Gastrocnemius medialis (tissue), 4 donors: ENCODE data around the gene SBSN. TPM values are rescaled to one million over a fixed set of nuclear protein-coding genes. Genes with fewer than 3 reads are reported as not detected.

ENCODE experiments used
- ATAC-seq, 2 donors: fragments of 150-250 bp; one replicate each; pipeline ENCODE4 v1.9.1; 2016
- DNase-seq, 2 donors: peaks; one replicate each; pipeline ENCODE4 v3.0.0-alpha.2; 2019
- H3K27ac ChIP-seq, 4 donors: fragments of 200-600 bp; sonication (generic); 1 replicate in 1 of 4; 2 replicates in 3 of 4; pipeline ENCODE4 v1.5.1; 2016 to 2018; ENCODE audit warnings: mild to moderate bottlenecking in 2 of 4, moderate library complexity in 1 of 4
- H3K27me3 ChIP-seq, 3 donors: fragments of 200-600 bp; sonication (generic) in 2 of 3; 1 replicate in 1 of 3; 2 replicates in 2 of 3; pipeline versions ENCODE4 v1.5.1 to v1.6.0; 2016 to 2019; ENCODE audit warnings: mild to moderate bottlenecking in 1 of 3, moderate library complexity in 1 of 3
- H3K36me3 ChIP-seq, 2 donors: fragments of 200-600 bp; sonication (generic) in 1 of 2; one replicate each; pipeline ENCODE4 v1.5.1; 2017 to 2018
- H3K4me1 ChIP-seq, 2 donors: fragments of 200-600 bp; sonication (generic) in 1 of 2; one replicate each; pipeline ENCODE4 v1.5.1; 2016 to 2017; ENCODE audit warnings: mild to moderate bottlenecking in 2 of 2
- H3K4me3 ChIP-seq, 4 donors: fragments of 200-600 bp; sonication (generic) in 3 of 4; 1 replicate in 1 of 4; 2 replicates in 3 of 4; pipeline ENCODE4 v1.5.1; 2016 to 2019; ENCODE audit warnings: mild to moderate bottlenecking in 2 of 4
- H3K9me3 ChIP-seq, 3 donors: fragments of 200-600 bp; sonication (generic) in 2 of 3; 1 replicate in 1 of 3; 2 replicates in 2 of 3; pipeline ENCODE4 v1.5.1; 2016 to 2019
- POLR2A ChIP-seq, 2 donors: fragments of 450-650 bp; IDR thresholded peaks; one replicate each; pipeline ENCODE4 v1.6.1; 2017; ENCODE audit warnings: antibody characterized with exemption in 2 of 2, mild to moderate bottlenecking in 2 of 2, moderate library complexity in 2 of 2
- in situ Hi-C, 4 donors: fragments of 200-750 bp; cut with MboI; loops; one replicate each; pipeline versions ENCODE4 v1.15.0 to v1.8.0; 2017; ENCODE audit warnings: low sequenced_read_pairs in 4 of 4
- intact Hi-C: fragments of 100-400 bp; cut with DNase I; formaldehyde crosslinking; loops from one replicate; pipeline ENCODE4 v1.15.1; 2023; ENCODE audit warnings: low total_unique reads
- total RNA-seq, 4 donors: library from RNA; depleted of rRNA; stranded (reverse); fragments of >200 nt; gene quantifications; one replicate each; pipeline versions ENCODE4 v1.1.0 to v1.2.3, GENCODE V29; 2016
- TF ChIP-seq, protein P1 (sequence below), 5 experiments: fragments of 450-650 bp in 3 of 5; fragments of 200-600 bp in 2 of 5; sonication (generic) in 2 of 5; IDR thresholded peaks in 4 of 5; conservative IDR thresholded peaks in 1 of 5; 1 replicate in 4 of 5; 2 replicates in 1 of 5; pipeline ENCODE4 v1.5.1; 2016 to 2019; ENCODE audit warnings: antibody characterized with exemption in 5 of 5, mild to moderate bottlenecking in 3 of 5, moderate library complexity in 3 of 5

Gene SBSN
- total RNA-seq, 4 donors from 2014 or later: not detected

DNA sequence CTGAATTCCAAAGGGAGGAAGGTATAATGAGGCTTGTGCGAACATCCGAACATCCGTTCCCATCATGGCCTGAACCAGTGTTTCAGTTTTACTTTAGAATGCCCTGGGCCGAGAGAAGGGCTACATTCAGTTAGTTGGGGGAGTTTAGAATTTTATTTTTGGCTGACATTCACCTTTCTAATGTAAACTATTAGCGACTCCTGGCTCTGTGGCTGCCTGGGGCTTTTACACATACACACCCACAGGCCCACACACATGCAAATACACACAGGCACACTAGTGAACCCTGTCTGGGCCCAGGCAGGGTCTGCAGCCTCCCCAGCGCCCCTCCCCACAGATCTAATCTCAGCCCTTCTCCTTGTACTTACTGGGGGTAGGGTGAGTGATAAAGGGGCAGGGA lies 11.2 kb upstream of the SBSN start:
- intact Hi-C loops (no loop called here), in situ Hi-C loops (loop anchor here in 1 of 4 donors (25.0 kb wide), 1 partner anchor 173 kb away; the partner anchor contains the start of genes KMT2B and ZBTB32)
- no peak for ATAC-seq
- TF ChIP-seq, protein P1, sequence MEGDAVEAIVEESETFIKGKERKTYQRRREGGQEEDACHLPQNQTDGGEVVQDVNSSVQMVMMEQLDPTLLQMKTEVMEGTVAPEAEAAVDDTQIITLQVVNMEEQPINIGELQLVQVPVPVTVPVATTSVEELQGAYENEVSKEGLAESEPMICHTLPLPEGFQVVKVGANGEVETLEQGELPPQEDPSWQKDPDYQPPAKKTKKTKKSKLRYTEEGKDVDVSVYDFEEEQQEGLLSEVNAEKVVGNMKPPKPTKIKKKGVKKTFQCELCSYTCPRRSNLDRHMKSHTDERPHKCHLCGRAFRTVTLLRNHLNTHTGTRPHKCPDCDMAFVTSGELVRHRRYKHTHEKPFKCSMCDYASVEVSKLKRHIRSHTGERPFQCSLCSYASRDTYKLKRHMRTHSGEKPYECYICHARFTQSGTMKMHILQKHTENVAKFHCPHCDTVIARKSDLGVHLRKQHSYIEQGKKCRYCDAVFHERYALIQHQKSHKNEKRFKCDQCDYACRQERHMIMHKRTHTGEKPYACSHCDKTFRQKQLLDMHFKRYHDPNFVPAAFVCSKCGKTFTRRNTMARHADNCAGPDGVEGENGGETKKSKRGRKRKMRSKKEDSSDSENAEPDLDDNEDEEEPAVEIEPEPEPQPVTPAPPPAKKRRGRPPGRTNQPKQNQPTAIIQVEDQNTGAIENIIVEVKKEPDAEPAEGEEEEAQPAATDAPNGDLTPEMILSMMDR (IDR thresholded peaks at IDR 0.05 in 4 of 5, conservative IDR thresholded peaks at IDR 0.05 in 1 of 5): no peak
- TF ChIP-seq POLR2A (IDR thresholded peaks at IDR 0.05): no peak
- Histone ChIP-seq H3K27ac (no peak overlapping the region), H3K4me1 (peaks cover 2% of the 10 kb centered on the region in 2 donors), H3K36me3 (no peaks in the 10 kb centered on the region), H3K27me3 (peaks cover 5 to 12% (median 7%) of the 10 kb centered on the region in 3 donors), H3K9me3 (no peaks in the 10 kb centered on the region), H3K4me3 (no peak overlapping the region)
- no peak for DNase-seq

DNA sequence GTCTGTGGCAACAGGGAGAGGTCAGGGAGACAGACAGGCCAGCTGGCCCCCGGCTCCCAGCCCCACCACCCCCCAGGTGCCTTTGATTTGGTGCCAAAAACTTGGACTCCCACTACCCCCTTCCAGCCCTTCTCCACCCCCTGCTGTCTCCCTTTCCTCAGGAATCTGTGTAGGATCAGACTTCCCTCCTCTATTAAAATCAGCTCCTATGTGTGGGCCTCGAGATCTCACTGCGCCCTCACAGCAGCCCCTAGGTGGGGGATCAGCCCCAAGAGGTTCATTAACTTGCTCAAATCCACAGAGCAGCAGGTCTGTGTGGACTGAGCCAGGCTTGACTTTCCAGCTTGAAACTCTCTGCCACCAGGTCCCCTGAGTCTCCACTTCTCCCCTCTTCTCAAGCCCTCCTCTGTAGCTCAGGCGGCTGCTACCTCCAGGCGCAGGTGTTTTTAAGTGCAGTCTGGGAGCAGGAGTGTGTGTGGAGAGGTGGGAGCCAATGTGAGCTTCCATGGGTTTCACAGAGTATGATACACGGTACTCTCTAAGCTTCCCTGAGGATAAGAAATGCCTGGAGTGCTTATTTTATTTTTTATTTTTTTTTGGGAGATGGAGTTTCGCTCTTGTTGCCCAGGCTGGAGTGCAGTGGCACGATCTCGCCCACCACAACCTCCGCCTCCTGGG lies 6.8 kb upstream of the SBSN start:
- Histone ChIP-seq H3K36me3 (no peaks in the 10 kb centered on the region), H3K4me1 (no peaks in the 10 kb centered on the region), H3K27ac (no peak overlapping the region), H3K9me3 (no peaks in the 10 kb centered on the region), H3K4me3 (no peak overlapping the region), H3K27me3 (peaks cover 27 to 46% (median 37%) of the 10 kb centered on the region in 3 donors)
- intact Hi-C loops: no loop called here
- TF ChIP-seq, protein P1 (IDR thresholded peaks at IDR 0.05 in 4 of 5, conservative IDR thresholded peaks at IDR 0.05 in 1 of 5): no peak
- TF ChIP-seq POLR2A (IDR thresholded peaks at IDR 0.05): no peak
- DNase-seq (no peak), ATAC-seq (no peak)
- in situ Hi-C loops: loop anchor here in 1 of 4 donors (25.0 kb wide), 1 partner anchor 177 kb away; the partner anchor contains the start of genes KMT2B and ZBTB32

DNA sequence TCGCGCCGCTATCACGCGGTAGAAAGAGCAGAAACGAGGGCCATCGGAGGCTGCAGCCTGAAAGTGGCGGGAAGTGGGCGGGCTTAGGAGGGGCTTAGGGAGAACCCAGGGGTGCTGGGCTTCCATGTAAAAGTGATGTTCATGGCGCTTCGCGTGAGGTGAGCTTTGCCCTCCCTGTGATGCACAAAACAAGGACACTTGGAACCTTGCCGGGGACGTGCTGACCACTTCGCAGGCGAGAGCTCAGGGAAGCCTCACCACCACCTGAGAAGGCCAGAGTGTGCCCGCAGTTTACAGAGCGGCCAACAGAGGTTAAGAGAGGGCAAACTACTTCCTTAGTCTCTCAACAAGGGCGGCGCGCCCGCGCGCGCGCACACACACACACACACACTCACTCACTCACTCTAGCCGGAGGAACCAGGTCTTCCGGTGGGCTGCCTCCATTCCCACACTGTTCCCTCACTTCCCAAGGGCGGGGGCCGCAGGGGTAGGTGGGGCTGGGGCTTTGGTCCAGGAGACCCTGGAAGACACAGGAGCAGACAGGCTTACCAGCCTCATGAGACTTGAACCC lies 5.8 kb upstream of the SBSN start:
- Histone ChIP-seq H3K27me3 (peaks cover 33 to 56% (median 45%) of the 10 kb centered on the region in 3 donors), H3K4me3 (no peak overlapping the region), H3K4me1 (no peaks in the 10 kb centered on the region), H3K9me3 (no peaks in the 10 kb centered on the region), H3K36me3 (no peaks in the 10 kb centered on the region), H3K27ac (no peak overlapping the region)
- DNase-seq (no peak), ATAC-seq (no peak)
- intact Hi-C loops: no loop called here
- in situ Hi-C loops: loop anchor here in 1 of 4 donors (25.0 kb wide), 1 partner anchor 178 kb away; the partner anchor contains the start of genes KMT2B and ZBTB32
- TF ChIP-seq POLR2A (IDR thresholded peaks at IDR 0.05): no peak
- TF ChIP-seq, protein P1 (IDR thresholded peaks at IDR 0.05 in 4 of 5, conservative IDR thresholded peaks at IDR 0.05 in 1 of 5): no peak

DNA sequence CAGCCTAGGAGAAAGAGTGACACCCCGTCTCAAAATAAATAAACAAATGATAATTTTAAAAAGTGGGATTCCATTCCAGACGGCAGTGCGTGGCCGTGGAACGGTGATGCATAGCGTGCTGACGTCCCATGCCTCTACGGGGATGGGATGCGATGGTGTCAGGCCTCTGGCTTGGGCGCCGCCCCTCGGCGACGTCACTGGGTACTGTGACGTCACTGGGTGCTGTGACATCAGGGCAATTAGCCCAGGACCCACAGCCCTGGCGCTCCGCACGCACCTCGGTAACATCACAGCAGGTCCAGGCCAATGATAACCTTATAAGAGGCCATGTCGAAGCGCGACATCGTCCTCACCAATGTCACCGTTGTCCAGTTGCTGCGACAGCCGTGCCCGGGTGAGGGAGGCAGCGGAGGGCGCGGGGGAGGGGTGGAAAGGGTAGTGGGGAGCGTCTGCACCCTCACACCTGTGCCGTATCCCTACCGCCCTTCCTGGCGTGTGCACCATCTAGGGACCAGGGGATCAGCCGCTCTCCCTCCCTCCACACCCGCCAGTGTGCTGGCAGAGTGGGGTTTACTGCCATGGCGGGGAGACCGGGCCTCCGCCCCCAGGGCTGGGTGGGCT lies 5.2 kb upstream of the SBSN start, which contains the start of gene GAPDHS:
TSS of gene GAPDHS (plus strand) at position 256 of the 621 bp plus-strand sequence. CDS start at position 328, 72 bp downstream.
- Histone ChIP-seq H3K9me3 (no peaks in the 10 kb centered on the region), H3K27ac (no peak within 1 kb of the TSS), H3K4me1 (no peaks in the 10 kb centered on the region), H3K27me3 (peaks cover 33 to 60% (median 47%) of the 10 kb centered on the region in 3 donors), H3K4me3 (no peak within 1 kb of the TSS), H3K36me3 (no peaks in the 10 kb centered on the region)
- in situ Hi-C loops: loop anchor here in 1 of 4 donors (25.0 kb wide), 1 partner anchor 179 kb away; the partner anchor contains the start of genes KMT2B and ZBTB32
- no peak for DNase-seq
- no peak for TF ChIP-seq POLR2A (IDR thresholded peaks at IDR 0.05)
- intact Hi-C loops: no loop called here
- ATAC-seq: no peak

DNA sequence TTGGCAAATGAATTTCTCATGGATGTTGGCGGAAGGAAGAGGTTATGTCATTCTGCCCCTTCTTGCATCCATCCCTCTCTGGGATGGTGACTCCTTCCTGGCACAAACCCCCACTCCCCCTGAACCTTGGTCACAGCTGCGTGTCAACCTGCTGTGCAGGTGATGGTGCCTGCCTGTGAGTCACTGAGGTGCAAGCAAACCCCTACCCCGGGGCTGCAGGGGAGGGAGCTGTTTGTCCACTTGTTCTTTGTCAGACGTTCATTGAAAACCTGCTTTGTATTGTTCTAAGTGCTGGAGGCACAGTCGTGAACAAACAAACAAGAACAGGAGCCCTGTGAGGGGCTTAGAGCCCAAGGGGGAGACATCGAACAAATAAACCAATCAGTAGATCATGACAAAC lies 3.2 kb upstream of the SBSN start:
- TF ChIP-seq POLR2A (IDR thresholded peaks at IDR 0.05): no peak
- TF ChIP-seq, protein P1 (IDR thresholded peaks at IDR 0.05 in 4 of 5, conservative IDR thresholded peaks at IDR 0.05 in 1 of 5): no peak
- no peaks in the 10 kb centered on the region for H3K4me1 ChIP-seq
- H3K9me3 ChIP-seq: no peaks in the 10 kb centered on the region
- no peaks in the 10 kb centered on the region for H3K36me3 ChIP-seq
- H3K27me3 ChIP-seq: peaks cover 33 to 65% (median 50%) of the 10 kb centered on the region in 3 donors
- intact Hi-C loops: no loop called here
- no peak for ATAC-seq
- H3K4me3 ChIP-seq: no peak overlapping the region
- no peak overlapping the region for H3K27ac ChIP-seq
- DNase-seq: no peak
- in situ Hi-C loops: loop anchor here in 1 of 4 donors (25.0 kb wide), 1 partner anchor 181 kb away; the partner anchor contains the start of genes KMT2B and ZBTB32
